GM10248 (cell line): ENCODE data around the gene NADSYN1.

ENCODE experiments used
- CTCF ChIA-PET: fragments of 300-600 bp; sonication (Branson Sonifier 250); formaldehyde crosslinking; extraction: SDS; loops from one replicate; lab custom pipeline; 2021; ENCODE audit warnings: antibody characterized with exemption; lab: Yijun Ruan, JAX
- POLR2A ChIA-PET: fragments of 350-650 bp; sonication (Branson Sonifier 250); formaldehyde crosslinking; extraction: SDS; loops from one replicate; lab custom pipeline; 2020; ENCODE audit warnings: antibody characterized with exemption; lab: Yijun Ruan, JAX
- DNase-seq: peaks from one replicate; pipeline ENCODE4 v3.0.0; 2012; ENCODE audit errors: extremely low spot score
- CTCF ChIP-seq: IDR thresholded peaks from 2 replicates; pipeline ENCODE4 v1.5.1; 2012; ENCODE audit warnings: mild to moderate bottlenecking, low read depth; ENCODE audit errors: extremely low read depth, missing control alignments, control extremely low read depth

Gene NADSYN1

DNA sequence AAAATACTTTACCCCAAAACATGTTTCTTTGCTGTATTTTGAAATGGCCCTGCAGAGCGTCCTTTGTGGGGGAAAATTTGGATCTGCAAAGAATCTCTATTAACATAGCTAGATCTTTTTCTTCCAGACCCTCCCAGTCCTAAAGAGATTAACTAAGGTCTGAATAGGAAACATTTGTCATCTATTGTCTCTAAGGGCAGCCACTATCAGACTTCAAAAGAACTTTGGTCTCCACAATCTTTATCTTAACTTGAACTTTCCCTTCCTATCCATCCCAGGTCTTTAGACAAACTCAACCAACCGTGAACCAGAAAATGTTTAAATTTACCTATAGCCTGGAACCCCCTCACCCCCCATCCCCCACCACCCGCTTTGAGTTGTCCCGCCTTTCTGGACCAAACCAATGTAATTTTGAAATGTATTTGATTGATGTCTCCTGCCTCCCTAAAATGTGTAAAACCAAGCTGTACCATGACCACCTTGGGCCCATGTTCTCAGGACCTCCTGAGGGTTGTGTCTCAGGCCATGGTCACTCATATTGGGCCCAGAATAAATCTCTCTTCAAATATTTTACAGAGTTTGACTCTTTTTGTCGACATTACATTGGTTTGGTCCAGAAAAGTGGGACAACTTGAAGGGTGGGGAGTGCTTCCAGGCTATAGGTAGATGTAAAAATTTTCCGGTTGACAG is 91.7 kb downstream of the NADSYN1 start:
- POLR2A ChIA-PET, result no interaction called here
- DNase-seq, result no peak
- no peak for TF ChIP-seq CTCF
- CTCF ChIA-PET, result no interaction called here

DNA sequence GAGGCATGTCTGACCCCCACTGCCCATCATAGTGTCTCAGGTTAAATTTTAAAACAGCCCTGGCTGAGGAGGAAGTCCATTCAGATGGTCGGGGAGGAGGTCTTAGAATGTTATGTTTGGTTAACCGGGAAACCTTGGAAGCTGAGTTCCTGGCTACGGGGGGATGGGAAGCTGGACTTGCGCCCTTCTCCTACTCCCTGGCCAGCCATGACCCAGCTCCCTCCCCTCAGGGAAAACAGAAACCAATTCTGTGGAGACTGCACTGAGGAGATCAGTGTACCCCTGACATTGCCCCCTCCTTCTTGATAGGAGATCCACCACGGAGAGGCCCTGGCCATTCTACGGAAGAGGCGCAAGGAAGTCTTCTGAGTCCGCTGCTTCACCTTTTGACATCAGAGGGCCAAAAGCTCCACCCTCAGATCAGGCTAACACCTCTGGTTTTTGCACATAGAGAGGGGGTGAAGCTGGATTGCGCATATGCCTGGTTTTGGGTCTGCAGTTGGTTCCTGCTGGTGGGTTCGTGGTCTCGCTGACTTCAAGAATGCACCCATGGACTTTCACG is 92.5 kb downstream of the NADSYN1 start:
- DNase-seq, result no peak
- no peak for TF ChIP-seq CTCF
- ChIA-PET CTCF (interaction anchor here (1.5 kb wide), 1 partner anchor 11 kb away, joined by 4 read pairs; no protein-coding TSS in a partner anchor), POLR2A (no interaction called here)

GRCh38 chr11:71548120-71548519 is 95.1 kb downstream of the NADSYN1 start, which contains the start of gene KRTAP5-9:
Gene KRTAP5-9 (plus strand): TSS chr11:71548420. CDS start chr11:71548658, 238 bp downstream.
- no peak for TF ChIP-seq CTCF
- ChIA-PET POLR2A (no interaction called here), CTCF (interaction anchor here (2.9 kb wide), 1 partner anchor 14 kb away, joined by 18 read pairs; no protein-coding TSS in a partner anchor)
- DNase-seq, result no peak

- ChIA-PET POLR2A (no interaction called here), CTCF (interaction anchor here (2.9 kb wide), 1 partner anchor 14 kb away, joined by 18 read pairs; no protein-coding TSS in a partner anchor)
- no peak for DNase-seq
- no peak for TF ChIP-seq CTCF
These were observed 95.7 kb downstream of the NADSYN1 start for GRCh38 chr11:71548716-71549151.
